ENCODE data around the gene STOM. TPM values are rescaled to one million over a fixed set of nuclear protein-coding genes. Genes with fewer than 3 reads are reported as not detected.

The STOM gene
- total and polyA plus RNA-seq, 10 of the 15 experiments (the other 5 are each of a cell fraction or from before 2014, with no cell fraction given), result 6.7 to 47.4 (median 39.8) TPM

GRCh38 chr9:121369595-121370265 lies at the start of gene STOM (continued):
- TF ChIP-seq, protein P1, sequence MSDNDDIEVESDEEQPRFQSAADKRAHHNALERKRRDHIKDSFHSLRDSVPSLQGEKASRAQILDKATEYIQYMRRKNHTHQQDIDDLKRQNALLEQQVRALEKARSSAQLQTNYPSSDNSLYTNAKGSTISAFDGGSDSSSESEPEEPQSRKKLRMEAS (IDR thresholded peaks at IDR 0.05; ENCODE audit: low read depth, low read length), result peak; percentile 45
- TF ChIP-seq SPI1 (IDR thresholded peaks at IDR 0.05; ENCODE audit: borderline replicate concordance, insufficient read depth, low read depth, low read length), result no peak
- TF ChIP-seq BHLHE40 (IDR thresholded peaks at IDR 0.05; ENCODE audit: borderline replicate concordance in 1 of 2, low read depth in 2 of 2, low read length in 1 of 2), result peak; percentile 83 to 88
- no peak for TF ChIP-seq ZNF274 (IDR thresholded peaks at IDR 0.05; ENCODE audit: insufficient read depth, insufficient read length)
- no peak for TF ChIP-seq ZNF207 (IDR thresholded peaks at IDR 0.05; ENCODE audit: borderline replicate concordance)
- no peak for TF ChIP-seq BACH1 (IDR thresholded peaks at IDR 0.05; ENCODE audit: borderline replicate concordance)
- no peak for TF ChIP-seq PBX3 (IDR thresholded peaks at IDR 0.05; ENCODE audit: insufficient replicate concordance, low read depth, low read length)
- TF ChIP-seq SIX5 (IDR thresholded peaks at IDR 0.05; ENCODE audit: low read depth, low read length, severe bottlenecking), result no peak
- TF ChIP-seq, protein P2, sequence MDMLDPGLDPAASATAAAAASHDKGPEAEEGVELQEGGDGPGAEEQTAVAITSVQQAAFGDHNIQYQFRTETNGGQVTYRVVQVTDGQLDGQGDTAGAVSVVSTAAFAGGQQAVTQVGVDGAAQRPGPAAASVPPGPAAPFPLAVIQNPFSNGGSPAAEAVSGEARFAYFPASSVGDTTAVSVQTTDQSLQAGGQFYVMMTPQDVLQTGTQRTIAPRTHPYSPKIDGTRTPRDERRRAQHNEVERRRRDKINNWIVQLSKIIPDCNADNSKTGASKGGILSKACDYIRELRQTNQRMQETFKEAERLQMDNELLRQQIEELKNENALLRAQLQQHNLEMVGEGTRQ (IDR thresholded peaks at IDR 0.05; ENCODE audit: borderline replicate concordance, low read depth, low read length), result no peak
- TF ChIP-seq, protein P3, sequence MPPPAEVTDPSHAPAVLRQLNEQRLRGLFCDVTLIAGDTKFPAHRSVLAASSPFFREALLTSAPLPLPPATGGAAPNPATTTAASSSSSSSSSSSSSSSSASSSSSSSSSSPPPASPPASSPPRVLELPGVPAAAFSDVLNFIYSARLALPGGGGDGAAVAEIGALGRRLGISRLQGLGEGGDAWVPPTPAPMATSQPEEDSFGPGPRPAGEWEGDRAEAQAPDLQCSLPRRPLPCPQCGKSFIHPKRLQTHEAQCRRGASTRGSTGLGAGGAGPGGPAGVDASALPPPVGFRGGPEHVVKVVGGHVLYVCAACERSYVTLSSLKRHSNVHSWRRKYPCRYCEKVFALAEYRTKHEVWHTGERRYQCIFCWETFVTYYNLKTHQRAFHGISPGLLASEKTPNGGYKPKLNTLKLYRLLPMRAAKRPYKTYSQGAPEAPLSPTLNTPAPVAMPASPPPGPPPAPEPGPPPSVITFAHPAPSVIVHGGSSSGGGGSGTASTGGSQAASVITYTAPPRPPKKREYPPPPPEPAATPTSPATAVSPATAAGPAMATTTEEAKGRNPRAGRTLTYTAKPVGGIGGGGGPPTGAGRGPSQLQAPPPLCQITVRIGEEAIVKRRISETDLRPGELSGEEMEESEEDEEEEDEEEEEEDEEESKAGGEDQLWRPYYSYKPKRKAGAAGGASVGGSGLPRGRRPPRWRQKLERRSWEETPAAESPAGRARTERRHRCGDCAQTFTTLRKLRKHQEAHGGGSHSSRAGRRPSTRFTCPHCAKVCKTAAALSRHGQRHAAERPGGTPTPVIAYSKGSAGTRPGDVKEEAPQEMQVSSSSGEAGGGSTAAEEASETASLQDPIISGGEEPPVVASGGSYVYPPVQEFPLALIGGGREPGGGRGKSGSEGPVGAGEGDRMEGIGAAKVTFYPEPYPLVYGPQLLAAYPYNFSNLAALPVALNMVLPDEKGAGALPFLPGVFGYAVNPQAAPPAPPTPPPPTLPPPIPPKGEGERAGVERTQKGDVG (CRISPR knock-in tag; IDR thresholded peaks at IDR 0.05), result no peak
- peak; percentile 91 for TF ChIP-seq POLR2A (IDR thresholded peaks at IDR 0.05; ENCODE audit: low read depth, low read length)
- TF ChIP-seq, protein P4, sequence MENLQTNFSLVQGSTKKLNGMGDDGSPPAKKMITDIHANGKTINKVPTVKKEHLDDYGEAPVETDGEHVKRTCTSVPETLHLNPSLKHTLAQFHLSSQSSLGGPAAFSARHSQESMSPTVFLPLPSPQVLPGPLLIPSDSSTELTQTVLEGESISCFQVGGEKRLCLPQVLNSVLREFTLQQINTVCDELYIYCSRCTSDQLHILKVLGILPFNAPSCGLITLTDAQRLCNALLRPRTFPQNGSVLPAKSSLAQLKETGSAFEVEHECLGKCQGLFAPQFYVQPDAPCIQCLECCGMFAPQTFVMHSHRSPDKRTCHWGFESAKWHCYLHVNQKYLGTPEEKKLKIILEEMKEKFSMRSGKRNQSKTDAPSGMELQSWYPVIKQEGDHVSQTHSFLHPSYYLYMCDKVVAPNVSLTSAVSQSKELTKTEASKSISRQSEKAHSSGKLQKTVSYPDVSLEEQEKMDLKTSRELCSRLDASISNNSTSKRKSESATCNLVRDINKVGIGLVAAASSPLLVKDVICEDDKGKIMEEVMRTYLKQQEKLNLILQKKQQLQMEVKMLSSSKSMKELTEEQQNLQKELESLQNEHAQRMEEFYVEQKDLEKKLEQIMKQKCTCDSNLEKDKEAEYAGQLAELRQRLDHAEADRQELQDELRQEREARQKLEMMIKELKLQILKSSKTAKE (IDR thresholded peaks at IDR 0.05; ENCODE audit: low read depth, poor library complexity, severe bottlenecking), result no peak
- no peak for TF ChIP-seq MEF2A (IDR thresholded peaks at IDR 0.05; ENCODE audit: insufficient read depth, low read depth, low read length)
- TF ChIP-seq KDM1A (IDR thresholded peaks at IDR 0.05; ENCODE audit: borderline replicate concordance), result no peak
- no peak for TF ChIP-seq RAD51 (IDR thresholded peaks at IDR 0.05)
- no peak for TF ChIP-seq SMC3 (IDR thresholded peaks at IDR 0.05; ENCODE audit: borderline replicate concordance, low read length)
- TF ChIP-seq RELA (IDR thresholded peaks at IDR 0.05; ENCODE audit: borderline replicate concordance, partially characterized antibody), result no peak
- no peak for TF ChIP-seq ASH2L (IDR thresholded peaks at IDR 0.05; ENCODE audit: borderline replicate concordance, low read depth)
- no peak for TF ChIP-seq ZSCAN29 (IDR thresholded peaks at IDR 0.05)
- TF ChIP-seq NBN (IDR thresholded peaks at IDR 0.05), result no peak
- no peak for TF ChIP-seq FOS (IDR thresholded peaks at IDR 0.05; ENCODE audit: borderline replicate concordance, extremely low read depth, insufficient read length)
- TF ChIP-seq CHD4 (IDR thresholded peaks at IDR 0.05), result no peak
- TF ChIP-seq EED (IDR thresholded peaks at IDR 0.05; ENCODE audit: low read depth), result no peak
- TF ChIP-seq RFX5 (IDR thresholded peaks at IDR 0.05; ENCODE audit: low read depth, low read length), result no peak

Measured in GM12878 (cell line).